ENCODE data around the gene WSCD1.

WSCD1 gene

GRCh38 chr17:6048486-6048885 is 21.7 kb upstream of the WSCD1 start:
- TF ChIP-seq ISL1 (CRISPR knock-in tag; IDR thresholded peaks at IDR 0.05) (no peak), CREB5 (CRISPR knock-in tag; IDR thresholded peaks at IDR 0.05; ENCODE audit: low read depth) (no peak), BACH2 (CRISPR knock-in tag; IDR thresholded peaks at IDR 0.05; ENCODE audit: borderline replicate concordance) (no peak), ZFP30 (CRISPR knock-in tag; IDR thresholded peaks at IDR 0.05) (no peak), SNAI2 (CRISPR knock-in tag; IDR thresholded peaks at IDR 0.05) (no peak), ZNF70 (CRISPR knock-in tag; IDR thresholded peaks at IDR 0.05) (no peak), GLIS3 (CRISPR knock-in tag; IDR thresholded peaks at IDR 0.05) (no peak), POU6F1 (CRISPR knock-in tag; IDR thresholded peaks at IDR 0.05; ENCODE audit: borderline replicate concordance, low read depth) (no peak), PATZ1 (CRISPR knock-in tag; IDR thresholded peaks at IDR 0.05; ENCODE audit: borderline replicate concordance) (no peak), ESRRG (CRISPR knock-in tag; IDR thresholded peaks at IDR 0.05) (no peak), OSR1 (CRISPR knock-in tag; IDR thresholded peaks at IDR 0.05) (no peak), CSRNP3 (CRISPR knock-in tag; IDR thresholded peaks at IDR 0.05) (no peak), RARB (CRISPR knock-in tag; IDR thresholded peaks at IDR 0.05) (no peak), TSHZ2 (CRISPR knock-in tag; IDR thresholded peaks at IDR 0.05) (no peak)
- ATAC-seq: no peak

GRCh38 chr17:6052926-6053325 is 17.3 kb upstream of the WSCD1 start:
- ATAC-seq: no peak
- TF ChIP-seq ZC3H10 (CRISPR knock-in tag; IDR thresholded peaks at IDR 0.05) (no peak), ARNTL (CRISPR knock-in tag; IDR thresholded peaks at IDR 0.05; ENCODE audit: borderline replicate concordance, low read depth) (no peak), SNAI2 (CRISPR knock-in tag; IDR thresholded peaks at IDR 0.05) (no peak), TSHZ2 (CRISPR knock-in tag; IDR thresholded peaks at IDR 0.05) (no peak), GLIS3 (CRISPR knock-in tag; IDR thresholded peaks at IDR 0.05) (no peak), TOX (CRISPR knock-in tag; IDR thresholded peaks at IDR 0.05; ENCODE audit: borderline replicate concordance) (no peak), RARB (CRISPR knock-in tag; IDR thresholded peaks at IDR 0.05) (no peak)

- no peak for ATAC-seq
- no peak for TF ChIP-seq ZFP30 (CRISPR knock-in tag; IDR thresholded peaks at IDR 0.05)
- no peak for TF ChIP-seq PPARA (CRISPR knock-in tag; IDR thresholded peaks at IDR 0.05; ENCODE audit: borderline replicate concordance)
- no peak for TF ChIP-seq TSHZ2 (CRISPR knock-in tag; IDR thresholded peaks at IDR 0.05)
- no peak for TF ChIP-seq RARB (CRISPR knock-in tag; IDR thresholded peaks at IDR 0.05)
- TF ChIP-seq GLIS3 (CRISPR knock-in tag; IDR thresholded peaks at IDR 0.05): no peak
- TF ChIP-seq ZFP3 (CRISPR knock-in tag; IDR thresholded peaks at IDR 0.05): no peak
- no peak for TF ChIP-seq POU6F1 (CRISPR knock-in tag; IDR thresholded peaks at IDR 0.05; ENCODE audit: borderline replicate concordance, low read depth)
- TF ChIP-seq ARNTL (CRISPR knock-in tag; IDR thresholded peaks at IDR 0.05; ENCODE audit: borderline replicate concordance, low read depth): no peak
- TF ChIP-seq OSR1 (CRISPR knock-in tag; IDR thresholded peaks at IDR 0.05): no peak
- TF ChIP-seq SNAI2 (CRISPR knock-in tag; IDR thresholded peaks at IDR 0.05): no peak
- no peak for TF ChIP-seq ISL1 (CRISPR knock-in tag; IDR thresholded peaks at IDR 0.05)
- TF ChIP-seq CSDC2 (CRISPR knock-in tag; IDR thresholded peaks at IDR 0.05): no peak
- no peak for TF ChIP-seq ESRRG (CRISPR knock-in tag; IDR thresholded peaks at IDR 0.05)
These were observed 15.8 kb upstream of the WSCD1 start for GRCh38 chr17:6054372-6054771.
